Stimulated activated CD8-positive, alpha-beta memory T cell treated with anti-CD3 and anti-CD28 coated beads, Interleukin-7, amount 100 ng/mL, for 1 hour (primary cell): ENCODE data around the gene CD84.
"Not testable (repeated sequence)": the region's sequence is repeated elsewhere in the genome, so short reads cannot be mapped to it uniquely, and the experiment has no call there.

ENCODE experiments used
- DNase-seq, 2 donors: peaks; one replicate each; pipeline ENCODE4 v3.0.0-alpha.2; 2020; ENCODE audit warnings: low read depth in 2 of 2

Gene CD84

GRCh38 chr1:160579216-160579701, at the start of gene CD84:
TSS of gene CD84 (minus strand) at chr1:160579496. CDS start at chr1:160579437, 59 bp downstream.
- no peak for DNase-seq

- no peak for DNase-seq
Observed at GRCh38 chr1:160628799-160629263, 49.5 kb upstream of the CD84 start.

GRCh38 chr1:160627677-160628289, 48.5 kb upstream of the CD84 start:
- not testable (repeated sequence) for DNase-seq

GRCh38 chr1:160626509-160627342, 47.4 kb upstream of the CD84 start:
- no peak for DNase-seq

GRCh38 chr1:160625725-160626498, 46.6 kb upstream of the CD84 start:
- DNase-seq: no peak

GRCh38 chr1:160625321-160625720, 46.0 kb upstream of the CD84 start:
- no peak for DNase-seq

GRCh38 chr1:160624464-160624863, 45.2 kb upstream of the CD84 start:
- DNase-seq: no peak

- DNase-seq: no peak
Observed at GRCh38 chr1:160623862-160624261, 44.6 kb upstream of the CD84 start.

- DNase-seq: no peak
Observed at GRCh38 chr1:160623227-160623633, 43.9 kb upstream of the CD84 start.

GRCh38 chr1:160622501-160623226, 43.4 kb upstream of the CD84 start:
- DNase-seq: no peak

GRCh38 chr1:160621633-160622413, 42.5 kb upstream of the CD84 start:
- DNase-seq: no peak

GRCh38 chr1:160620942-160621632, 41.8 kb upstream of the CD84 start:
- DNase-seq: no peak

GRCh38 chr1:160619742-160620277, 40.5 kb upstream of the CD84 start:
- no peak for DNase-seq

GRCh38 chr1:160618763-160619274, 39.5 kb upstream of the CD84 start:
- DNase-seq: no peak

- no peak for DNase-seq
Observed at GRCh38 chr1:160618327-160618726, 39.0 kb upstream of the CD84 start.

GRCh38 chr1:160615660-160616059, 36.4 kb upstream of the CD84 start:
- no peak for DNase-seq

- DNase-seq: no peak
Observed at GRCh38 chr1:160614410-160614809, 35.1 kb upstream of the CD84 start.

- no peak for DNase-seq
Observed at GRCh38 chr1:160612613-160613218, 33.4 kb upstream of the CD84 start.

- no peak for DNase-seq
Observed at GRCh38 chr1:160610569-160611242, 31.4 kb upstream of the CD84 start.
